Esophagus muscularis mucosa (tissue), 4 donors: ENCODE measurements around the gene GPR152. TPM values are rescaled to one million over a fixed set of nuclear protein-coding genes. Genes with fewer than 3 reads are reported as not detected.

Source experiments
- DNase-seq: peaks from one replicate; pipeline ENCODE4 v3.0.0-alpha.2; 2017; ENCODE audit errors: extremely low spot score
- H3K27ac ChIP-seq, 4 donors: fragments of 200-600 bp; sonication (generic); replicated peaks in 1 of 4; 1 replicate in 3 of 4; 2 replicates in 1 of 4; pipeline ENCODE4 v1.5.1; 2016 to 2019; ENCODE audit warnings: mild to moderate bottlenecking in 1 of 4
- H3K27me3 ChIP-seq, 4 donors: fragments of 200-600 bp; sonication (generic); one replicate each; pipeline versions ENCODE4 v1.5.1 to v1.6.0; 2016 to 2019
- H3K36me3 ChIP-seq, 4 donors: fragments of 200-600 bp; sonication (generic); one replicate each; pipeline ENCODE4 v1.5.1; 2016 to 2019
- H3K4me1 ChIP-seq, 4 donors: fragments of 200-600 bp; sonication (generic); one replicate each; pipeline ENCODE4 v1.5.1; 2016 to 2019
- H3K4me3 ChIP-seq, 4 donors: fragments of 200-600 bp; sonication (generic); 1 replicate in 2 of 4; 2 replicates in 2 of 4; pipeline ENCODE4 v1.5.1; 2016 to 2019; ENCODE audit warnings: mild to moderate bottlenecking in 4 of 4, moderate library complexity in 1 of 4
- H3K9me3 ChIP-seq, 4 donors: fragments of 200-600 bp; sonication (generic); 1 replicate in 3 of 4; 2 replicates in 1 of 4; pipeline ENCODE4 v1.5.1; 2016 to 2019
- EP300 ChIP-seq: sonication (generic); formaldehyde crosslinking; IDR thresholded peaks from one replicate; pipeline ENCODE4 v1.6.1; 2017; ENCODE audit warnings: antibody characterized with exemption
- POLR2A ChIP-seq: fragments of 450-650 bp; IDR thresholded peaks from one replicate; pipeline ENCODE4 v1.6.1; 2017; ENCODE audit warnings: antibody characterized with exemption, moderate library complexity, mild to moderate bottlenecking, low read depth
- POLR2AphosphoS5 ChIP-seq, 2 donors: sonication (generic); formaldehyde crosslinking; IDR thresholded peaks; one replicate each; pipeline ENCODE4 v1.6.1; 2017; ENCODE audit warnings: antibody characterized with exemption in 2 of 2
- WGBS: methylation state at CpG from one replicate; pipeline ENCODE4 v1.1.5; 2018; 5-methylcytosine and 5-hydroxymethylcytosine counted together
- intact Hi-C: fragments of 100-400 bp; cut with DNase I; formaldehyde crosslinking; loops from one replicate; pipeline ENCODE4 v1.15.1; 2023
- total RNA-seq, 4 donors: library from RNA; depleted of rRNA; stranded (reverse); fragments of >200 nt; gene quantifications; one replicate each; pipeline versions ENCODE4 v1.1.0 to v1.2.1, GENCODE V29; 2016
- TF ChIP-seq, protein P1 (sequence below), 3 experiments: fragments of 200-600 bp in 2 of 3; fragments of 450-650 bp in 1 of 3; sonication (generic) in 2 of 3; IDR thresholded peaks; one replicate each; pipeline ENCODE4 v1.5.1; 2017 to 2019; ENCODE audit warnings: antibody characterized with exemption in 3 of 3, mild to moderate bottlenecking in 2 of 3, moderate library complexity in 1 of 3

Gene GPR152
- total RNA-seq, 4 donors from 2014 or later = not detected

DNA sequence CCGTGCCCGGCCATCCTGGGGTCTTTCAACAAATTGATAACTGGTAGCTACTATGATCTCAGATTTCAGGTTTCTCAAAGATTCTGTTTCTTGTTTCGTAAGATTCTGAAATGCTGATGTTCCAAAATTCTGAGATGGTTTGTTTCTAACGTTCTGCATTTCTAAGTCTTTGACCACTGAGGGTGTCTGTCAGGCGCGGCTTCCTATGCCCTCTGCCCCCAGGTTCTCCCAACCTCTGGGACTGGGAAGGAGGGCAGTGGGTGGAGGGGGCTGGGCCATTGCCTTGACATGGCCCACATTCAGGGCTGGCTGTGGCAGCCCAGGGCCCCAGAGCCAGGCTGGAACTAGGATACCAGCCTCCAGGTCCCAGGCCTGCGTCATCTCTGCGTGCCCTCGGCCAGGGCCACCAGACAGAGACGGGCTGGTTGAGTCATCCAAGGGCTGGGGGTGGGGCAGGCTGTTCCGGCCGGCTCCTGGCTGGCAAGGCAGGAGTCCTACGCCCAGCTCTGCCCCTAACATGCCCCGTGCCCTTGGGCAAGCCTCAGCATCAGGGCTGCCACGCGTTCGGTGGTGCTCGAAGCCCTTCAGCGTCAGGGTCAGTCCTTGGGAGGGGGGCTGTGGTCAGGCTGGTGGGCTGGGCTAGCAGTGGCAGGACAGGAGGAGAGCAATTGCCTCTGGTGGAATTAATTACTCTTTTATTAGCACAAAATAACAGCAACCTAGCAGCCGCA is 11.3 kb upstream of the GPR152 start:
- TF ChIP-seq, protein P1, sequence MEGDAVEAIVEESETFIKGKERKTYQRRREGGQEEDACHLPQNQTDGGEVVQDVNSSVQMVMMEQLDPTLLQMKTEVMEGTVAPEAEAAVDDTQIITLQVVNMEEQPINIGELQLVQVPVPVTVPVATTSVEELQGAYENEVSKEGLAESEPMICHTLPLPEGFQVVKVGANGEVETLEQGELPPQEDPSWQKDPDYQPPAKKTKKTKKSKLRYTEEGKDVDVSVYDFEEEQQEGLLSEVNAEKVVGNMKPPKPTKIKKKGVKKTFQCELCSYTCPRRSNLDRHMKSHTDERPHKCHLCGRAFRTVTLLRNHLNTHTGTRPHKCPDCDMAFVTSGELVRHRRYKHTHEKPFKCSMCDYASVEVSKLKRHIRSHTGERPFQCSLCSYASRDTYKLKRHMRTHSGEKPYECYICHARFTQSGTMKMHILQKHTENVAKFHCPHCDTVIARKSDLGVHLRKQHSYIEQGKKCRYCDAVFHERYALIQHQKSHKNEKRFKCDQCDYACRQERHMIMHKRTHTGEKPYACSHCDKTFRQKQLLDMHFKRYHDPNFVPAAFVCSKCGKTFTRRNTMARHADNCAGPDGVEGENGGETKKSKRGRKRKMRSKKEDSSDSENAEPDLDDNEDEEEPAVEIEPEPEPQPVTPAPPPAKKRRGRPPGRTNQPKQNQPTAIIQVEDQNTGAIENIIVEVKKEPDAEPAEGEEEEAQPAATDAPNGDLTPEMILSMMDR (IDR thresholded peaks at IDR 0.05) = no peak
- TF ChIP-seq POLR2AphosphoS5 (IDR thresholded peaks at IDR 0.05) = peak; percentile 37 to 41
- H3K4me1 ChIP-seq = peaks cover 30 to 52% (median 46%) of the 10 kb centered on the region in 4 donors
- DNase-seq = no peak
- no peaks in the 10 kb centered on the region for H3K27me3 ChIP-seq
- peak overlapping the region; percentile 86 to 94 (median 90) for H3K27ac ChIP-seq
- H3K9me3 ChIP-seq = no peaks in the 10 kb centered on the region
- WGBS = 77% methylated on average over 20 of the region's 20 CpGs
- H3K4me3 ChIP-seq = peak overlapping the region; percentile 56 to 76 (median 70)
- H3K36me3 ChIP-seq = no peaks in the 10 kb centered on the region
- intact Hi-C loops = no loop called here

DNA sequence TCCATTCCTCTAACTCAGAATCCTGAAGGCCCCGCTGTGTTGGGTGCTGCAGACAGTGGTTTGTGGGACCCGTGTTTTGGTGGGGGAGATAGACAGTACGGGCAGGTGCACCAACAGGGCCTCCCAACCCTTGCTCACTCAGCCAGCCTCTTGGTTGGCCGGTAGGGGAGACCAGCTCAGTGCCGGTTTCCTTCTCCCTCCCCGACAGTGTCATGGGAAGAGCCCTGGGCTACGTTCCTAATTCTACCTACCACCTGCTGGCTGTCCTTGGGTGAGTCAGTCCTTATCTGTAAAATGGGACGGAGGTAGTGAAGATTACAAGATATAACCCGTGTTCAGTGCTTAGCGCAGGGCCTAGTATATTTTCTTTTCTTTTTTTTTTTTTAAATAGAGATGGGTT is 10.7 kb upstream of the GPR152 start:
- Histone ChIP-seq H3K36me3 (no peaks in the 10 kb centered on the region), H3K9me3 (no peaks in the 10 kb centered on the region), H3K4me3 (no peak overlapping the region), H3K27me3 (no peaks in the 10 kb centered on the region), H3K27ac (peak overlapping the region; percentile 86 to 94 (median 90)), H3K4me1 (peaks cover 28 to 46% (median 41%) of the 10 kb centered on the region in 4 donors)
- TF ChIP-seq POLR2A (no peak), EP300 (no peak), POLR2AphosphoS5 (IDR thresholded peaks at IDR 0.05) (no peak)
- TF ChIP-seq, protein P1 (IDR thresholded peaks at IDR 0.05) = no peak
- WGBS = 96% methylated on average over 10 of the region's 10 CpGs
- no peak for DNase-seq
- intact Hi-C loops = no loop called here

DNA sequence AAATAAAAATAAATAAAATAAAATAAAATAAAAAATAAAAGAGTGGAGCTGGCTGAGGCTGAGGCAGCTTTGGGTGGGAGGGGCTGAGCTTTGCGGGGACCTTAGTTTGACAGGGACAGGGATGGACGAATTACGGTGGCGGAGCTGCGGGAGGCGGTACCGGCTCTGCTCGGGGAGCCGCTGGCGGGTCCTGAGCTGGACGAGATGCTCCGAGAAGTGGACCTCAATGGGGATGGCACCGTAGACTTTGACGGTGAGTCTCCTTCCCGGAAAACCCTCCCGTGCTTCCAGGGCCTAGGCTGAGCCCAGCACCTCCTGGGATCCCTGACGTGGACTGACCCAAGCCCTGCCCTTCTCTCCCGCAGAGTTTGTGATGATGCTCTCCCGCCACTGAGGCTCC is 5.7 kb upstream of the GPR152 start:
- TF ChIP-seq EP300 (no peak), POLR2A (no peak), POLR2AphosphoS5 (IDR thresholded peaks at IDR 0.05) (no peak)
- TF ChIP-seq, protein P1 (IDR thresholded peaks at IDR 0.05) = no peak
- Histone ChIP-seq H3K4me1 (no peaks in the 10 kb centered on the region), H3K9me3 (no peaks in the 10 kb centered on the region), H3K27ac (no peak overlapping the region), H3K4me3 (no peak overlapping the region), H3K36me3 (no peaks in the 10 kb centered on the region), H3K27me3 (no peaks in the 10 kb centered on the region)
- intact Hi-C loops = no loop called here
- DNase-seq = no peak
- 83% methylated on average over 17 of the region's 19 CpGs for WGBS

DNA sequence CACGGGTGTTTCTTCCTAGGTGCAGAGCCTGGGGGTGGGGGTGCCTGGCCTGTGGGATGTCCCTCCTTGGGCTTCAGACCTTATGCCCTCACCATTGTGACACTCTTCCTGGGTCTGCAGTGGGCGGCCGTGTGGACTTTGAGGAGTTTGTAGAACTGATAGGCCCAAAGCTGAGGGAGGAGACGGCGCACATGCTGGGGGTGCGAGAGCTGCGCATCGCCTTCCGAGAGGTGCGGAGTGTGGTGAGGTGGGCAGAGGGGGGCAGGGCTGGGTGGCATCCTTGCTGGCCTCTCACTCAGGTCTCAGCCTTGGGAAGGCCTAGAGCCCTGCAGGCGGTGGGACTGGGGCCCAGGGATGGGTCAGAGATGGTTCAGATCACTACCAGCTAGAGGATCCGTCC is 4.9 kb upstream of the GPR152 start:
- no peak for TF ChIP-seq EP300
- TF ChIP-seq POLR2A = no peak
- 95% methylated on average over 12 of the region's 12 CpGs for WGBS
- H3K9me3 ChIP-seq = no peaks in the 10 kb centered on the region
- H3K4me3 ChIP-seq = no peak overlapping the region
- no peaks in the 10 kb centered on the region for H3K27me3 ChIP-seq
- no peaks in the 10 kb centered on the region for H3K4me1 ChIP-seq
- H3K27ac ChIP-seq = no peak overlapping the region
- intact Hi-C loops = no loop called here
- DNase-seq = no peak
- no peaks in the 10 kb centered on the region for H3K36me3 ChIP-seq

DNA sequence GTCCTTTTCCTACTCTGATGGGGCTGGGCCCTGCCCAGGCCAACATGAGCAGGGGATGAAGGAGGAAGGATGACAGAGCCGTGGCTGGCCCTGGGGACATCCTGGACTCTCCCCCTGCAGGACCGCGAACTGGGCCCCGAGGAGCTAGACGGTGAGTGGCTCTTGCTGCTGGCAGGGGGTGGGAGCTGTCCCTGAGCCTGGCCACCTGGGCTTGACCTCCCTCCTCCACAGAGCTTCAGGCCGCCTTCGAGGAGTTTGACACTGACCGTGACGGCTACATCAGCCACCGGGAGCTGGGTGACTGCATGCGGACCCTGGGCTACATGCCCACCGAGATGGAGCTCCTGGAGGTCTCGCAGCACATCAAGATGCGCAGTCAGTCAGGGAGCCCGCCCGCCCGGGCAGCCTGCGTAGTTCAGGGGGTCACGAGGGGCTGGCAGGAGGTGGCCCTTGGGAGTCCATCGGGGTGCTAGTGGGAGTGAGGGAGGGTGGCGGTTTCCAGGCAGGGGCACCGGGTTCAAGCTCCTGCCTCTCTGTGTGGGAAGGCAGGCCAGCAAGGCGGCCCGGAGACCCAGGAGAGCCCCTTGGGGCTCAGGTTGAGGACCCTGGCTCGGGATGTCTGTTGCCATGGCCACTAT is 3.7 kb upstream of the GPR152 start:
- 67% methylated on average over 6 of the region's 25 CpGs for WGBS
- Histone ChIP-seq H3K4me3 (no peak overlapping the region), H3K27me3 (no peaks in the 10 kb centered on the region), H3K27ac (no peak overlapping the region), H3K9me3 (no peaks in the 10 kb centered on the region), H3K36me3 (no peaks in the 10 kb centered on the region), H3K4me1 (no peaks in the 10 kb centered on the region)
- intact Hi-C loops = no loop called here
- no peak for DNase-seq
- no peak for TF ChIP-seq POLR2AphosphoS5 (IDR thresholded peaks at IDR 0.05)
- TF ChIP-seq EP300 = no peak
- TF ChIP-seq POLR2A = no peak
- TF ChIP-seq, protein P1 (IDR thresholded peaks at IDR 0.05) = no peak
